ENCODE results near the gene MAML3.

DNA sequence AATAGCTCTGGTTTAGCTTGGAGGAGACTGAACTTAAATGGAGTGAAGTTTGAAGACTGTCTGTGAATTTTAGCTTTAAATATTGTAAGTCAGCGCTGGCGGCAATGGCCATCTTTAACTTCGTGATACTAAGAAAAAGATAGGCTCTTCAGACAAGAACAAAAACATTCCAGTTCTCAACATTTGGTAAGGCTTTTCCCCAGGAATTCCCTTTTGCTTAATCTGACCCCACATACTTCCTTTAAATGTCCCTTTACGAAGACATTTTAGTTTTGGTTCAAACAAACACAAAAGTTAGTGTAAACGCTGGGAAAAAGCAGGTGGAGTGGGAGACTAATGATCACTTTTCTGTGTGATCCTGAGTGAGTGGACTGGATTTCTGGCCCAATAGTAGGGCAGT lies 106.2 kb downstream of the MAML3 start:
- TF ChIP-seq EZH2 (IDR thresholded peaks at IDR 0.05; ENCODE audit: insufficient read depth, low read length) = no peak
- TF ChIP-seq, protein P1, sequence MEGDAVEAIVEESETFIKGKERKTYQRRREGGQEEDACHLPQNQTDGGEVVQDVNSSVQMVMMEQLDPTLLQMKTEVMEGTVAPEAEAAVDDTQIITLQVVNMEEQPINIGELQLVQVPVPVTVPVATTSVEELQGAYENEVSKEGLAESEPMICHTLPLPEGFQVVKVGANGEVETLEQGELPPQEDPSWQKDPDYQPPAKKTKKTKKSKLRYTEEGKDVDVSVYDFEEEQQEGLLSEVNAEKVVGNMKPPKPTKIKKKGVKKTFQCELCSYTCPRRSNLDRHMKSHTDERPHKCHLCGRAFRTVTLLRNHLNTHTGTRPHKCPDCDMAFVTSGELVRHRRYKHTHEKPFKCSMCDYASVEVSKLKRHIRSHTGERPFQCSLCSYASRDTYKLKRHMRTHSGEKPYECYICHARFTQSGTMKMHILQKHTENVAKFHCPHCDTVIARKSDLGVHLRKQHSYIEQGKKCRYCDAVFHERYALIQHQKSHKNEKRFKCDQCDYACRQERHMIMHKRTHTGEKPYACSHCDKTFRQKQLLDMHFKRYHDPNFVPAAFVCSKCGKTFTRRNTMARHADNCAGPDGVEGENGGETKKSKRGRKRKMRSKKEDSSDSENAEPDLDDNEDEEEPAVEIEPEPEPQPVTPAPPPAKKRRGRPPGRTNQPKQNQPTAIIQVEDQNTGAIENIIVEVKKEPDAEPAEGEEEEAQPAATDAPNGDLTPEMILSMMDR (IDR thresholded peaks at IDR 0.05; ENCODE audit: insufficient read depth, low read depth, low read length) = no peak

Data from astrocyte (in vitro differentiated cells and primary cell).